Natural killer cell treated with Interleukin-12 subunit alpha and Interleukin-12 subunit beta and Interleukin-15 and Interleukin-18, amount 100 ng/mL, for 72 hours (primary cell): ENCODE measurements around the gene IPO9. TPM values are rescaled to one million over a fixed set of nuclear protein-coding genes. Genes with fewer than 3 reads are reported as not detected.

ENCODE experiments used
- ATAC-seq, 2 donors: fragments of 150-1000 bp; cut with Tn5 transposase in 1 of 2; sonication (Bioruptor Pico), chemical (Tn5 transposase) in 1 of 2; 2 replicates each; pipeline ENCODE4 v1.10.0; 2021
- DNase-seq: peaks from one replicate; pipeline ENCODE4 v3.0.0; 2022; ENCODE audit warnings: low spot score
- H3K27ac Mint-ChIP-seq, 2 donors: 1 replicate in 1 of 2; 2 replicates in 1 of 2; pipeline ENCODE4 v1.8.0; 2022; ENCODE audit warnings: mixed read lengths in 2 of 2, mild to moderate bottlenecking in 1 of 2, moderate library complexity in 1 of 2
- H3K27me3 Mint-ChIP-seq, 2 donors: 1 replicate in 1 of 2; 2 replicates in 1 of 2; pipeline ENCODE4 v1.8.0; 2022; ENCODE audit warnings: mixed read lengths in 2 of 2
- H3K36me3 Mint-ChIP-seq: one replicate; pipeline ENCODE4 v1.8.0; 2022; ENCODE audit warnings: mixed read lengths
- H3K4me1 Mint-ChIP-seq, 2 donors: 1 replicate in 1 of 2; 2 replicates in 1 of 2; pipeline ENCODE4 v1.8.0; 2022; ENCODE audit warnings: low read depth in 2 of 2, mixed read lengths in 2 of 2, mild to moderate bottlenecking in 1 of 2
- H3K4me3 Mint-ChIP-seq: one replicate; pipeline ENCODE4 v1.8.0; 2022; ENCODE audit warnings: mixed read lengths
- H3K9me3 Mint-ChIP-seq: 2 replicates; pipeline ENCODE4 v1.8.0; 2022; ENCODE audit warnings: mixed read lengths
- total RNA-seq, 2 donors: library from RNA; stranded (reverse); gene quantifications; one replicate each; pipeline ENCODE4 v1.2.3, GENCODE V29; 2022

The IPO9 gene
- total RNA-seq, 2 donors from 2014 or later, result 61.4 to 91.0 TPM

- Mint-ChIP-seq H3K27ac (no peak overlapping the region), H3K27me3 (peaks cover 13 to 15% of the 10 kb centered on the region in 2 donors), H3K4me1 (no peaks in the 10 kb centered on the region), H3K36me3 (no peaks in the 10 kb centered on the region), H3K9me3 (no peaks in the 10 kb centered on the region), H3K4me3 (no peak overlapping the region)
- ATAC-seq (no peak), DNase-seq (no peak)
These were observed 53.7 kb downstream of the IPO9 start for GRCh38 chr1:201882665-201883132.

GRCh38 chr1:201883266-201883665, 54.3 kb downstream of the IPO9 start:
- ATAC-seq, result no peak
- DNase-seq, result no peak
- H3K9me3 Mint-ChIP-seq, result no peaks in the 10 kb centered on the region
- H3K36me3 Mint-ChIP-seq, result no peaks in the 10 kb centered on the region
- H3K27ac Mint-ChIP-seq, result no peak overlapping the region
- H3K27me3 Mint-ChIP-seq, result peaks cover 16 to 17% of the 10 kb centered on the region in 2 donors
- H3K4me3 Mint-ChIP-seq, result no peak overlapping the region
- no peaks in the 10 kb centered on the region for H3K4me1 Mint-ChIP-seq

- H3K4me3 Mint-ChIP-seq, result no peak overlapping the region
These were observed 54.8 kb downstream of the IPO9 start for GRCh38 chr1:201883786-201884185.

GRCh38 chr1:201884425-201884824, 55.5 kb downstream of the IPO9 start:
- ATAC-seq, result no peak
- peaks cover 0 to under 1% of the 10 kb centered on the region in 2 donors for H3K4me1 Mint-ChIP-seq
- H3K27ac Mint-ChIP-seq, result no peak overlapping the region
- H3K9me3 Mint-ChIP-seq, result no peaks in the 10 kb centered on the region
- no peak for DNase-seq
- no peaks in the 10 kb centered on the region for H3K36me3 Mint-ChIP-seq
- no peak overlapping the region for H3K4me3 Mint-ChIP-seq
- peaks cover 17 to 18% of the 10 kb centered on the region in 2 donors for H3K27me3 Mint-ChIP-seq

More at GRCh38 chr1:201883786-201884185, 54.8 kb downstream of the IPO9 start:
- DNase-seq (no peak), ATAC-seq (no peak)
- Mint-ChIP-seq H3K4me1 (no peaks in the 10 kb centered on the region), H3K27ac (no peak overlapping the region), H3K27me3 (peaks cover 16 to 17% of the 10 kb centered on the region in 2 donors), H3K36me3 (no peaks in the 10 kb centered on the region), H3K9me3 (no peaks in the 10 kb centered on the region)

GRCh38 chr1:201885531-201886075, 56.6 kb downstream of the IPO9 start:
- no peaks in the 10 kb centered on the region for H3K36me3 Mint-ChIP-seq

GRCh38 chr1:201886103-201886885, 57.3 kb downstream of the IPO9 start:
- H3K9me3 Mint-ChIP-seq, result no peaks in the 10 kb centered on the region
- no peak for DNase-seq
- no peak overlapping the region for H3K4me3 Mint-ChIP-seq
- H3K4me1 Mint-ChIP-seq, result peaks cover 0 to 3% of the 10 kb centered on the region in 2 donors
- H3K27me3 Mint-ChIP-seq, result peaks cover 20 to 23% of the 10 kb centered on the region in 2 donors
- no peak for ATAC-seq
- H3K27ac Mint-ChIP-seq, result no peak overlapping the region
- no peaks in the 10 kb centered on the region for H3K36me3 Mint-ChIP-seq

More at GRCh38 chr1:201885531-201886075, 56.6 kb downstream of the IPO9 start:
- Mint-ChIP-seq H3K9me3 (no peaks in the 10 kb centered on the region), H3K27ac (no peak overlapping the region), H3K27me3 (peaks cover 20 to 23% of the 10 kb centered on the region in 2 donors), H3K4me1 (peaks cover 0 to 3% of the 10 kb centered on the region in 2 donors), H3K4me3 (no peak overlapping the region)
- ATAC-seq (no peak), DNase-seq (no peak)

- H3K36me3 Mint-ChIP-seq, result no peaks in the 10 kb centered on the region
- H3K9me3 Mint-ChIP-seq, result no peaks in the 10 kb centered on the region
- H3K4me3 Mint-ChIP-seq, result no peak overlapping the region
- H3K4me1 Mint-ChIP-seq, result peaks cover 0 to 3% of the 10 kb centered on the region in 2 donors
- no peak for ATAC-seq
- peaks cover 23% of the 10 kb centered on the region in 2 donors for H3K27me3 Mint-ChIP-seq
- H3K27ac Mint-ChIP-seq, result no peak overlapping the region
- DNase-seq, result no peak
These were observed 58.3 kb downstream of the IPO9 start for GRCh38 chr1:201887116-201887866.

GRCh38 chr1:201888282-201889089, 59.5 kb downstream of the IPO9 start, which contains the start of gene SHISA4:
TSS of gene SHISA4 (plus strand) at chr1:201888898. CDS start at chr1:201888995, 97 bp downstream.
- Mint-ChIP-seq H3K27me3 (peaks cover 23 to 24% of the 10 kb centered on the region in 2 donors), H3K36me3 (no peaks in the 10 kb centered on the region), H3K4me3 (peak within 1 kb of the TSS; percentile 65), H3K27ac (peak within 1 kb of the TSS in 1 of 2 donors; percentile 70), H3K9me3 (no peaks in the 10 kb centered on the region), H3K4me1 (peaks cover 0 to 3% of the 10 kb centered on the region in 2 donors)
- peak; percentile 79 to 85 for ATAC-seq
- DNase-seq, result peak; percentile 55

- DNase-seq, result peak; percentile 42
- Mint-ChIP-seq H3K36me3 (no peaks in the 10 kb centered on the region), H3K4me1 (peaks cover 0 to 3% of the 10 kb centered on the region in 2 donors), H3K9me3 (no peaks in the 10 kb centered on the region), H3K27me3 (peaks cover 23 to 25% of the 10 kb centered on the region in 2 donors), H3K27ac (peak overlapping the region in 1 of 2 donors; percentile 70), H3K4me3 (peak overlapping the region; percentile 65)
- ATAC-seq, result no peak
These were observed 60.4 kb downstream of the IPO9 start for GRCh38 chr1:201889090-201889968.

- H3K36me3 Mint-ChIP-seq, result no peaks in the 10 kb centered on the region
- H3K27ac Mint-ChIP-seq, result no peak overlapping the region
- peaks cover 0 to 3% of the 10 kb centered on the region in 2 donors for H3K4me1 Mint-ChIP-seq
- no peak overlapping the region for H3K4me3 Mint-ChIP-seq
- DNase-seq (peak; percentile 34), ATAC-seq (no peak)
- no peaks in the 10 kb centered on the region for H3K9me3 Mint-ChIP-seq
- H3K27me3 Mint-ChIP-seq, result peaks cover 21 to 23% of the 10 kb centered on the region in 2 donors
These were observed 61.3 kb downstream of the IPO9 start for GRCh38 chr1:201890223-201890622.

- ATAC-seq (no peak), DNase-seq (peak; percentile 58)
- Mint-ChIP-seq H3K9me3 (no peaks in the 10 kb centered on the region), H3K27ac (no peak overlapping the region), H3K27me3 (peaks cover 20 to 23% of the 10 kb centered on the region in 2 donors), H3K4me1 (peaks cover under 1 to 5% of the 10 kb centered on the region in 2 donors), H3K36me3 (no peaks in the 10 kb centered on the region), H3K4me3 (no peak overlapping the region)
These were observed 62.0 kb downstream of the IPO9 start for GRCh38 chr1:201890806-201891450.
